Activated T-cell treated with anti-CD3 and anti-CD28 coated beads for 48 hours (primary cell): ENCODE measurements around the gene CDKN1C.
A peak's percentile ranks its signal among the peaks of the same experiment; 100 is the strongest.
"Not testable (repeated sequence)": the region's sequence is repeated elsewhere in the genome, so short reads cannot be mapped to it uniquely, and the experiment has no call there.

Experiments
- DNase-seq: peaks from one replicate; pipeline ENCODE4 v3.0.0-alpha.2; 2020; ENCODE audit warnings: low read depth

Gene CDKN1C

GRCh38 chr11:2909133-2909902 lies 23.7 kb upstream of the CDKN1C start:
- no peak for DNase-seq

GRCh38 chr11:2908130-2908529 lies 22.6 kb upstream of the CDKN1C start:
- DNase-seq = no peak

- not testable (repeated sequence) for DNase-seq
Measured at GRCh38 chr11:2905299-2905698, 19.7 kb upstream of the CDKN1C start.

GRCh38 chr11:2904153-2905052 lies 18.8 kb upstream of the CDKN1C start:
- no peak for DNase-seq

- no peak for DNase-seq
Measured at GRCh38 chr11:2903672-2904011, 18.1 kb upstream of the CDKN1C start.

- DNase-seq = no peak
Measured at GRCh38 chr11:2902784-2903671, 17.5 kb upstream of the CDKN1C start.

- peak; percentile 95 for DNase-seq
Measured at GRCh38 chr11:2901854-2902783, 16.5 kb upstream of the CDKN1C start.

- no peak for DNase-seq
Measured at GRCh38 chr11:2901196-2901796, 15.7 kb upstream of the CDKN1C start.

GRCh38 chr11:2899080-2899783 lies 13.7 kb upstream of the CDKN1C start:
- DNase-seq = no peak

GRCh38 chr11:2898366-2899079 lies 12.9 kb upstream of the CDKN1C start:
- peak; percentile 45 for DNase-seq

GRCh38 chr11:2897048-2897447 lies 11.5 kb upstream of the CDKN1C start:
- DNase-seq = no peak

GRCh38 chr11:2896047-2896446 lies 10.5 kb upstream of the CDKN1C start:
- DNase-seq = no peak

- no peak for DNase-seq
Measured at GRCh38 chr11:2893935-2894334, 8.4 kb upstream of the CDKN1C start.

- DNase-seq = peak; percentile 47
Measured at GRCh38 chr11:2892967-2893528, 7.5 kb upstream of the CDKN1C start.

- peak; percentile 59 for DNase-seq
Measured at GRCh38 chr11:2892215-2892966, 6.8 kb upstream of the CDKN1C start.

GRCh38 chr11:2891326-2892214 lies 6.0 kb upstream of the CDKN1C start:
- no peak for DNase-seq
